HPDE6-E6E7 (cell line): ENCODE data around the gene NLK.
A peak's percentile ranks its signal among the peaks of the same experiment; 100 is the strongest.

Experiments
- DNase-seq: peaks from one replicate; pipeline ENCODE4 v3.0.0; 2011; ENCODE audit warnings: missing footprints; ENCODE audit errors: extremely low spot score

NLK gene

GRCh38 chr17:28040406-28040805 is 2.1 kb upstream of the NLK start:
- DNase-seq, result no peak

GRCh38 chr17:28041068-28041843 is 1.2 kb upstream of the NLK start:
- DNase-seq, result peak; percentile 99

- no peak for DNase-seq
These were observed 427 bp upstream of the NLK start for GRCh38 chr17:28041844-28042656.

- no peak for DNase-seq
These were observed 329 bp downstream of the NLK start for GRCh38 chr17:28042721-28043291.

GRCh38 chr17:28043296-28043695 is 819 bp downstream of the NLK start:
- no peak for DNase-seq

GRCh38 chr17:28043741-28044140 is 1.3 kb downstream of the NLK start:
- no peak for DNase-seq

GRCh38 chr17:28045304-28045703 is 2.8 kb downstream of the NLK start:
- no peak for DNase-seq

- no peak for DNase-seq
These were observed 3.8 kb downstream of the NLK start for GRCh38 chr17:28046034-28046825.

- DNase-seq, result no peak
These were observed 5.3 kb downstream of the NLK start for GRCh38 chr17:28047806-28048205.

GRCh38 chr17:28049071-28049470 is 6.6 kb downstream of the NLK start:
- DNase-seq, result no peak

GRCh38 chr17:28053044-28053670 is 10.7 kb downstream of the NLK start:
- DNase-seq, result no peak

GRCh38 chr17:28053725-28054124 is 11.2 kb downstream of the NLK start:
- no peak for DNase-seq

GRCh38 chr17:28055546-28056275 is 13.2 kb downstream of the NLK start:
- DNase-seq, result no peak

- DNase-seq, result no peak
These were observed 13.8 kb downstream of the NLK start for GRCh38 chr17:28056276-28056620.

- no peak for DNase-seq
These were observed 15.3 kb downstream of the NLK start for GRCh38 chr17:28057731-28058246.

GRCh38 chr17:28059675-28060074 is 17.2 kb downstream of the NLK start:
- DNase-seq, result no peak

GRCh38 chr17:28065706-28066105 is 23.2 kb downstream of the NLK start:
- no peak for DNase-seq

GRCh38 chr17:28069061-28069460 is 26.6 kb downstream of the NLK start:
- no peak for DNase-seq

- no peak for DNase-seq
These were observed 28.7 kb downstream of the NLK start for GRCh38 chr17:28071179-28071578.

GRCh38 chr17:28071891-28072606 is 29.6 kb downstream of the NLK start:
- DNase-seq, result no peak
